Measurements from ENCODE around the gene TBXAS1.

The TBXAS1 gene

DNA sequence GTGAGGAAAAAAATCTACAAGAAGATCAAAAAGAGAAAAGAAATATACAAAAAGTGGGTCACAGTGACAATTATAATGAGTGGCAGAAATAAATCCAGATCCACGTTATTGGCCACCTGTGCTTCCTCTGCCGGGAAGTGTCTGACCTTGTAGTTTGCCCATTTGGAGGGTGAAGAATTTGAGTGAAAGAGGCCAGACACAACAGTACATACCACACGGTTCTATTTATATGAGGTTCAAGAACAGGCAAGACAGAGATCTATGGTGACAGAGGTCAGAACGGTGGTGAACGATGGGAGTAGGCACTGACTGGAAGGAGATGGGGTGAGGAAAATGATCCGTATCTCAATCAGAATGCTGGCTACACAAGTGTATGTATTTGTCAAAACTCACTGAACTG is 216.6 kb downstream of the TBXAS1 start:
- Histone ChIP-seq H3K4me3 (ENCODE audit: low read length) (no peak overlapping the region), H3K27ac (ENCODE audit: low read length) (no peak overlapping the region), H3K9me3 (ENCODE audit: control insufficient read depth, insufficient read depth, low read length) (no peaks in the 10 kb centered on the region), H3K27me3 (ENCODE audit: control insufficient read depth, insufficient read depth, low read length) (no peaks in the 10 kb centered on the region), H3K36me3 (ENCODE audit: control insufficient read depth, insufficient read depth, low read length) (peaks cover 2% of the 10 kb centered on the region; the same call in 1 of the 2 replicates), H3K4me1 (ENCODE audit: control insufficient read depth, insufficient read depth, low read length) (no peaks in the 10 kb centered on the region)
- no peak for DNase-seq (ENCODE audit: low read depth, low spot score)
- no CpG with 5 or more reads among the region's 6 CpGs for WGBS (ENCODE audit: insufficient coverage, insufficient read length)

DNA sequence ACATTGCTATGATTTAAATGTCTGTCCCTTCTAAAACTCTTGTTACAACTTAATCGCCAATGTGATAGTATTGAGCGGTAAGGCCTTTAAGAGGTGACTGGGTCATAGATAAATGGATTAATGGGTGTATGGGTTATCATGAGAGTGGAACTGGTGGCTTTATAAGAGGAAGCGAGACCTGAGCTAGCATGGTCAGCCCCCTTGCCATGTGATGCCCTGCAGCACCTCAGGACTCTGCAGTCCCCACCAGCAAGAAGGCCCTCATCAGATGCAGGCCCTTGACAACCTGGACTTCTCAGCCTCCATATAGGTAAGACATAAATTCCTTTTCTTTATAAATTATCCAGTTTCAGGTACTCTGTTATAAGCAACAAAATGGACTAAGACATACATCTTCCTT is 218.1 kb downstream of the TBXAS1 start:
- H3K27ac ChIP-seq (ENCODE audit: low read length), result no peak overlapping the region
- no peak for DNase-seq (ENCODE audit: low read depth, low spot score)

DNA sequence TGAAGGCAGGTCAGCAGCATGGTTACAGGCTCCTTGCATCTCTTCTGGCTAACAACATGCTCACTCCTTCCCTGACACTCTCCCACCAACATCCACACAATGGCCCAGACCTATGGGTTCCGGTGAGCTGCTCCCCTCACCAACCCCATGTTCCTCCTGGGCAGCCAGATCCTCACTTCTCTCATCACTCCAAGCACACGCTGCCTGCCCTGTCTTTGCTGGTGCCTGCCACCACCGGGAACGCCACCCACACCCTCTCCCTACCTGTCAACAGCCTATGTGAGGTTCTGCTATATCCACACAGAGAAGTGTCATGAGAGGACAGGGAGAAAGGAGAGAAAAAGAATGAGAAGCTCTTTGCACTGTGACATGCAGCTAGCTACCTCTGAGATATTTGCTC is 219.1 kb downstream of the TBXAS1 start:
- no peak overlapping the region for H3K27ac ChIP-seq (ENCODE audit: low read length)
- H3K36me3 ChIP-seq (ENCODE audit: control insufficient read depth, insufficient read depth, low read length), result no peaks in the 10 kb centered on the region
- H3K27me3 ChIP-seq (ENCODE audit: control insufficient read depth, insufficient read depth, low read length), result no peaks in the 10 kb centered on the region
- no peak overlapping the region for H3K4me3 ChIP-seq (ENCODE audit: low read length)
- H3K9me3 ChIP-seq (ENCODE audit: control insufficient read depth, insufficient read depth, low read length), result no peaks in the 10 kb centered on the region
- DNase-seq (ENCODE audit: low read depth, low spot score), result no peak
- WGBS (ENCODE audit: insufficient coverage, insufficient read length), result no CpG with 5 or more reads among the region's 4 CpGs
- no peaks in the 10 kb centered on the region for H3K4me1 ChIP-seq (ENCODE audit: control insufficient read depth, insufficient read depth, low read length)

More for the DNA sequence above, 218.1 kb downstream of the TBXAS1 start:
- no peaks in the 10 kb centered on the region for H3K9me3 ChIP-seq (ENCODE audit: control insufficient read depth, insufficient read depth, low read length)
- no peaks in the 10 kb centered on the region for H3K27me3 ChIP-seq (ENCODE audit: control insufficient read depth, insufficient read depth, low read length)
- H3K4me1 ChIP-seq (ENCODE audit: control insufficient read depth, insufficient read depth, low read length), result no peaks in the 10 kb centered on the region
- H3K36me3 ChIP-seq (ENCODE audit: control insufficient read depth, insufficient read depth, low read length), result no peaks in the 10 kb centered on the region
- H3K4me3 ChIP-seq (ENCODE audit: low read length), result no peak overlapping the region
- no CpG with 5 or more reads among the region's 3 CpGs for WGBS (ENCODE audit: insufficient coverage, insufficient read length)

DNA sequence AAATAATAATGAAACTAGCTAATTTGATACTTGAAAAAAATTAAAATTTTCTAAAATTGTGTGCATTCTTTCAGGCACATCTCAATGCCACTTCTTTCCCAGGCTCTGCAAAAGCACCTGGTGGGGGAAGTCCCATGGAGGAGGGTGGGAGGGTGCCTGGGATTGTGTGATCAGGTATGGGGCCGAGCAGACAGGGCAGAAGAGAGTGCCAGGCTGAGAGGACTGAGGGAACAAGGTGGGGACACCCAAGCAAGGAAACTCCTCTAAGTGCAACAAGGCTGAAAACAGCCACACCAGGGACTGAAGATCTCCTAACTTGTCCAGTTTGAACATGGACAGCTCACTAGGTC is 219.9 kb downstream of the TBXAS1 start:
- H3K27me3 ChIP-seq (ENCODE audit: control insufficient read depth, insufficient read depth, low read length), result no peaks in the 10 kb centered on the region
- no peak overlapping the region for H3K27ac ChIP-seq (ENCODE audit: low read length)
- DNase-seq (ENCODE audit: low read depth, low spot score), result no peak
- no peaks in the 10 kb centered on the region for H3K4me1 ChIP-seq (ENCODE audit: control insufficient read depth, insufficient read depth, low read length)
- H3K4me3 ChIP-seq (ENCODE audit: low read length), result no peak overlapping the region
- no CpG with 5 or more reads among the region's 1 CpG for WGBS (ENCODE audit: insufficient coverage, insufficient read length)
- no peaks in the 10 kb centered on the region for H3K9me3 ChIP-seq (ENCODE audit: control insufficient read depth, insufficient read depth, low read length)
- no peaks in the 10 kb centered on the region for H3K36me3 ChIP-seq (ENCODE audit: control insufficient read depth, insufficient read depth, low read length)

DNA sequence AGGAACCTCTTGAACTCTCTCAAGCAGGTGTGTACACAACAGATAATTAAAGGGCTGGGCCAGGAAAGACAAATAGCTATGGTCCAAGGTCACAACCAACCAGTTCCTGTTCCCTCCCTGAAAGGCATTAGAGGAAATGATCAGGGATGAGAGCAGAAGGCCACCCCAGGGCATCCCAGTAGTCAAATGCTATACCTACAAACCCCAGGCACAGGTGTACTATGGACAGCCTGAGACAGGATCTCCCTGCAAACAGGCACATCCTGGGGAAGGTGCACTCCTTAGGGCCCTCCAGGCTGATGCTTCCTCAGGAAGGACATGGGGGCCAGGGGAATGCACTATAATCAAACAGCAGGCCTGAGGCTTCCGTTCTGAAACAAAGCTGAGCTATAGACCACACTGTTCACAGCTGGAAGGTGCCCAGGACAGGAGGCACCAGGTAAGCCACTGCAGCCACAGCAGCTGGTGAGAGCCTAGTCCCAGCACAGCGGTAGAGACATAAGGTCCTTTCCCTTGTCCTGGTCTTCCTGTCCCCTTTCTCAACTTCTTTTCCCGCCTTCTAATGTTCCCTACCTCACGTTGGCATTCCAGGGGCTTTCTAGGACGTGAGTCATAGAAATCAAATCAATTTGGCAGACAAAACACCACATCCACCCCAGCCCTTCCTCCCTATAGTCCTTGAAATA is 220.4 kb downstream of the TBXAS1 start:
- Histone ChIP-seq H3K9me3 (ENCODE audit: control insufficient read depth, insufficient read depth, low read length) (no peaks in the 10 kb centered on the region), H3K36me3 (ENCODE audit: control insufficient read depth, insufficient read depth, low read length) (no peaks in the 10 kb centered on the region), H3K4me1 (ENCODE audit: control insufficient read depth, insufficient read depth, low read length) (no peaks in the 10 kb centered on the region), H3K4me3 (ENCODE audit: low read length) (no peak overlapping the region), H3K27ac (ENCODE audit: low read length) (no peak overlapping the region), H3K27me3 (ENCODE audit: control insufficient read depth, insufficient read depth, low read length) (no peaks in the 10 kb centered on the region)
- DNase-seq (ENCODE audit: low read depth, low spot score), result no peak
- WGBS (ENCODE audit: insufficient coverage, insufficient read length), result no CpG with 5 or more reads among the region's 5 CpGs

DNA sequence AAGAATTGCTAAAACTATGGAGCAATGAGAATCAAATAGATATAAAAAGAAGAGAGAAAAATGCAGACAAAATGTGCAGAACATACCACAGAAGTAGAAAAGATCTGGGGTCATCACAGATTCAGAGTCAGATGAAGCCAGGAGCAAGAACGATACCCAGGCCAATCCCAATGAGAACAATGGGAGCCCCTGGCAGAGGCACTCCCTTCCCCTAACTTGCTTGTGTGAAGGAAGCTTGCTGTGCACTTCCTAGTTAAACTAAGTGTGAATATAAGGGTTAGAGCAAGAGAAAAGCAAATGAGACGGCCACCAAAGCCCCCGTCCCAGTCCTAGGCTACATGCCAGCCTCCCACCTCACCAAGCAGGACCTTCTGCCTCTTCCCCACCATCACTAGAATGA is 221.0 kb downstream of the TBXAS1 start:
- Histone ChIP-seq H3K36me3 (ENCODE audit: control insufficient read depth, insufficient read depth, low read length) (no peaks in the 10 kb centered on the region), H3K4me1 (ENCODE audit: control insufficient read depth, insufficient read depth, low read length) (no peaks in the 10 kb centered on the region), H3K4me3 (ENCODE audit: low read length) (no peak overlapping the region), H3K27me3 (ENCODE audit: control insufficient read depth, insufficient read depth, low read length) (no peaks in the 10 kb centered on the region), H3K27ac (ENCODE audit: low read length) (no peak overlapping the region), H3K9me3 (ENCODE audit: control insufficient read depth, insufficient read depth, low read length) (no peaks in the 10 kb centered on the region)
- DNase-seq (ENCODE audit: low read depth, low spot score), result no peak
- WGBS (ENCODE audit: insufficient coverage, insufficient read length), result no CpG with 5 or more reads among the region's 3 CpGs

DNA sequence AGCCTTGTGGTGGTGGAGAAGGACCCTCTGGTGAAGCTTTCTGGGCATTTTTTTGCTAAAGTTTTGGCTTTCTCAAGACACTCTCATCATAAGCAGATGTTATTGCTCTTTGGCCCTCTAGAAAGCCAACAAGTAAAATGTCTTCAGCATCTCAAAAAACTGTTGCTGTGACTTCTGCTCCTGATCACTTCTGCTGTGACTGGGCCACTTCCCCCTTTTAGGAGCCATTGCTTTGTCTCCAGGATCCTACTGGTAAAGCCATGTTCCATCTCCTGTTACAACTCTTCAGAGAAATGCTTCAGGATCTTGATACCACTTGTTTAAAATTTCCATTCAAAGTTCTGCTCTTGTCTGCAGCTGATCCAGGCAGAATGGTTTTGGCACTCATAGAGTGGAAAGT is 222.8 kb downstream of the TBXAS1 start:
- H3K36me3 ChIP-seq (ENCODE audit: control insufficient read depth, insufficient read depth, low read length), result no peaks in the 10 kb centered on the region
- H3K27me3 ChIP-seq (ENCODE audit: control insufficient read depth, insufficient read depth, low read length), result no peaks in the 10 kb centered on the region

DNA sequence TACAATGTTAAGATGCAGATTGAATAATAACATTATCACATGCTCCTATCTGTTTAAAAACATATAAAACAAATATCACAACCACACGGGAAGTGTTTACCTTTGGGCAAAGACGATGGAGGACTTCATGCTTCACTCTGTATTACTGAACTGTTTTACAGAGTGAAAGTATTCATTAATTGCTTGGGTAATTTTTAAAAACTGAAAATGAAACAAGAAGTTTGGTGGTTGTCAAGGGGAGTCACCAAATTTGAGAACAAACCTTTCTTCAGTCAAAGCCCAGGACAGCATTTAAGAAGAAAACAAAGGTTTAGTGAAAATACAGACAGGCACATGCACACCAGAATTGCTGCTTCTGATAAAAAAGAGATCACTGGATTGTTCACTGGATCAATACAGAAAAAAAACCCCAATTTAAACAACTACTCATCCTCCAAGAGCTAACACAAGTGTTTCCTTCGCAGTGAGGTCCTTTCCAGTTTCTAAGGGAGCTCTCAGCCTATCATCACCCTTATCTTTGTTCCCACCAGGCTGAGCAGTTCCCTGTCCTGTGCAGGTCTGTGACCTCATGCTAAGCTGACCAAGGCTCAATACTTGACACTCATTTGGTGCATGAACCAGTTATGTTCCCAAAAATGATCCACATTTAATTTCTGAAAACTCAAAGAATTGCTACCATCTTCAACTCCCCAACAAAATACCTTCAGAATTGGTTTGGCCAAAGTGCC is 224.9 kb downstream of the TBXAS1 start:
- Histone ChIP-seq H3K4me1 (ENCODE audit: control insufficient read depth, insufficient read depth, low read length) (no peaks in the 10 kb centered on the region), H3K9me3 (ENCODE audit: control insufficient read depth, insufficient read depth, low read length) (no peaks in the 10 kb centered on the region), H3K27ac (ENCODE audit: low read length) (no peak overlapping the region), H3K4me3 (ENCODE audit: low read length) (no peak overlapping the region), H3K27me3 (ENCODE audit: control insufficient read depth, insufficient read depth, low read length) (no peaks in the 10 kb centered on the region), H3K36me3 (ENCODE audit: control insufficient read depth, insufficient read depth, low read length) (no peaks in the 10 kb centered on the region)
- DNase-seq (ENCODE audit: low read depth, low spot score), result no peak
- no CpG with 5 or more reads among the region's 3 CpGs for whole genome bisulfite sequencing (ENCODE audit: insufficient coverage, insufficient read length)

More for the DNA sequence above, 222.8 kb downstream of the TBXAS1 start:
- DNase-seq (ENCODE audit: low read depth, low spot score), result no peak
- no peaks in the 10 kb centered on the region for H3K4me1 ChIP-seq (ENCODE audit: control insufficient read depth, insufficient read depth, low read length)
- H3K9me3 ChIP-seq (ENCODE audit: control insufficient read depth, insufficient read depth, low read length), result no peaks in the 10 kb centered on the region
- no peak overlapping the region for H3K4me3 ChIP-seq (ENCODE audit: low read length)
- H3K27ac ChIP-seq (ENCODE audit: low read length), result no peak overlapping the region

DNA sequence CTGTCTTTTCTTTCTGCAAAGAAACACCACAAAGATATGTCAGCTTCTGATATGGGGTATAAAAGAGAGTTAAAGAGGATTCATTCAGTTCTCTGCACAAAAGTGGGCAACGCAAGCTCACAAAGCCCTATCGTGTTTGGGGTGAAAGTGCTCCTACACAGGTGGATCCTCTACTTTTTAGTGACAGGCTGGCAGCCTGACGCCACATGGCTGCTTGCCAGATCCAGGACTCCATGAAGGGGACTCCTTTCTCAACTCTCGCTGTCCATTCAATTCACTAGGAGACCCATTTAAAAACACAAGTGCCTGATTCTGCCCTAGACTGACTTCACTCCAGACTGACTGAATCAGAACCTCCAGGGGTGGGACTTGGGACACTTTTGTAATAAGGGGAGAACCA is 225.7 kb downstream of the TBXAS1 start:
- Histone ChIP-seq H3K4me3 (ENCODE audit: low read length) (no peak overlapping the region), H3K27ac (ENCODE audit: low read length) (no peak overlapping the region), H3K9me3 (ENCODE audit: control insufficient read depth, insufficient read depth, low read length) (no peaks in the 10 kb centered on the region), H3K36me3 (ENCODE audit: control insufficient read depth, insufficient read depth, low read length) (no peaks in the 10 kb centered on the region), H3K27me3 (ENCODE audit: control insufficient read depth, insufficient read depth, low read length) (no peaks in the 10 kb centered on the region), H3K4me1 (ENCODE audit: control insufficient read depth, insufficient read depth, low read length) (no peaks in the 10 kb centered on the region)
- no CpG with 5 or more reads among the region's 4 CpGs for WGBS (ENCODE audit: insufficient coverage, insufficient read length)
- DNase-seq (ENCODE audit: low read depth, low spot score), result no peak

DNA sequence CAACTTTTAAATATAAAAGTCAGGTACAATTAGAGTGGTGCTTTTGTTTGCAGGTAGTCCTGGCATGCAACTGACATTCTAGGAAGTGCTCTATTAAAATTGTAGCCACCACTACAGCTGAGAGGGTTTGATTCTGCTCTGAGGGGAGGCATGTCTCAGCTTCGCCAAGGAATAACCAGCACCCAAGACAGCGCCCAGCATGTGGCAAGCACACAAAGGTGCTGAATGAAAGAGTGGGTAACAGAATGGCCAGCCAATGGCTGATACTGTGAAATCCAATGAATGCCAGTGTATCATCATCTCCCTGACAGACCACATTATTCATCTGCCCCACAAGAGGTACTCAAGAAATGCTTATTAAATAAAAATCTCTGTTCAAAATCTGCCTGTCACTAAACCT is 226.8 kb downstream of the TBXAS1 start:
- no peaks in the 10 kb centered on the region for H3K27me3 ChIP-seq (ENCODE audit: control insufficient read depth, insufficient read depth, low read length)
- no peaks in the 10 kb centered on the region for H3K4me1 ChIP-seq (ENCODE audit: control insufficient read depth, insufficient read depth, low read length)
- no peak for DNase-seq (ENCODE audit: low read depth, low spot score)
- no peaks in the 10 kb centered on the region for H3K36me3 ChIP-seq (ENCODE audit: control insufficient read depth, insufficient read depth, low read length)
- H3K4me3 ChIP-seq (ENCODE audit: low read length), result no peak overlapping the region
- no CpG with 5 or more reads among the region's 2 CpGs for WGBS (ENCODE audit: insufficient coverage, insufficient read length)
- H3K9me3 ChIP-seq (ENCODE audit: control insufficient read depth, insufficient read depth, low read length), result no peaks in the 10 kb centered on the region
- H3K27ac ChIP-seq (ENCODE audit: low read length), result no peak overlapping the region
